ENCODE results near the gene GPRIN2.

DNA sequence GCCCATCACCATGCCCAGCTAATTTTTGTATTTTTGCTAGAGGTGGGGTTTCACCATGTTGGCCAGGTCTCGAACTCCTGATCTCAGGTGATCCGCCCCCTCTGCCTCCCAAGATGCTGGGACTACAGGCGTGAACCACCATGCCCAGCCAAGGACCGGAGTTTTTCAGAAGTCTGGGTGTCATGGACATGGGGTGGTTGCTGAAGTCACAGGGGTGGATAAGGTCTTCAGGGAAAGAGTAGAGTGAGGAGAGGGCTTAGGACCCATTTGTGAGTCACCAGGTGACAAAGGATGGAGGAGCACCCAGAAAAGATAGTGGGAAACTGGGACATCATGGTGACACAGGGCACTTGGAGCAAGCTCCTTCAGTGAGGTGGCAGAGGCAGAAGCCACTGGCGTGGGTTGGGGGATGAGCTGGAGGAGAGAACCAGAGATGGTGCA lies 2.8 kb upstream of the GPRIN2 start:
- no peak for TF ChIP-seq CTCF (IDR thresholded peaks at IDR 0.05; ENCODE audit: poor library complexity, severe bottlenecking)
- TF ChIP-seq EZH2 (IDR thresholded peaks at IDR 0.05; ENCODE audit: borderline replicate concordance, insufficient read depth, low read length, poor library complexity, severe bottlenecking), result no peak
- no peak for TF ChIP-seq EP300 (conservative IDR thresholded peaks at IDR 0.05; ENCODE audit: poor library complexity, severe bottlenecking)
- no peak for TF ChIP-seq POLR2AphosphoS5 (IDR thresholded peaks at IDR 0.05)
- TF ChIP-seq TAF1 (IDR thresholded peaks at IDR 0.05; ENCODE audit: low read depth), result no peak
- no peak for TF ChIP-seq REST (IDR thresholded peaks at IDR 0.05; ENCODE audit: borderline replicate concordance)
- TF ChIP-seq RAD21 (conservative IDR thresholded peaks at IDR 0.05), result no peak

Data from neural cell (in vitro differentiated cells).